ENCODE measurements around the gene AARS2. TPM values are rescaled to one million over a fixed set of nuclear protein-coding genes. Genes with fewer than 3 reads are reported as not detected.

AARS2 gene
- polyA plus RNA-seq, 1 experiment: 5.8 TPM

DNA sequence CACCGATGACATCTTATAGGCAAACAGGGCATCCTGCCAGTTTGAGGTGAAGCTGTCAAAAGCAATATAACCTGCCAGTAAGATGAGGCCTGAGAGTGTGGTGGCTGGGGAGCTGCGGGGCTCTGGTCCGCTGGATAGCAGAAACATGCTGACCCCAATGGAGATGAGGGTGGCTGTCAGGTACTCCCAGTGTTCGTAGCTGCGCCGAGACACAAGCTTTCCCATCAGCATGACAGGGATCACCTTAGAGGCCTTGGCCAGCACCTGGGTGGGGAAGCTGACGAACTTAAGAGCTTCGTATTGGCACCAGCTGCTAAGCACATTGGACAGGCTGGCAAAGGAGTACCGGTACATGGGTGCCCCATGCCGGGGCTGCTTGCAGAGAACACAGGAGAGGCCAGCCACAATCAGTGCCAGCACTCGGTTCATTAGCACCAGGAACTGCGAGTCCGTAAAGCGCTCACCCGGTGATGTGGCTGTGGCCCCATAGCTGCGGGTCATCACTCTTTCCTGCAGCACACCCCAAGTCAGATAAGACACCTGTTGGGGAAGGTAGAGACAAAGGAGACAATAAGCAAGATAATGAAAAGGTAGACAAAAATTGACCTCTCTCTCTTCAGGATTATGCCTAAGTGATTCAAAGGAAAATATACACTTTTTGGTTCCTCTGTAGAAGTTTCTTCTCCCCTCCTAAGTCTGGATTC, 57.9 kb downstream of the AARS2 start:
- Histone ChIP-seq H3K27ac (ENCODE audit: low read depth, low read length) (no peak overlapping the region), H3K4me3 (ENCODE audit: low read depth, low read length) (peak overlapping the region; percentile 95; the same call in 1 of the 2 replicates), H3K9me3 (ENCODE audit: control insufficient read depth, insufficient read depth, low read length) (no peaks in the 10 kb centered on the region; the same call in 1 of the 2 replicates), H3K27me3 (ENCODE audit: control insufficient read depth, insufficient read depth, low read length) (no peaks in the 10 kb centered on the region)
- CTCF ChIA-PET: interaction anchor here (0.6 to 1.0 kb wide), 2 partner anchors 13 to 21 kb away, joined by 3 to 4 read pairs; no protein-coding TSS in a partner anchor
- POLR2A ChIA-PET: interaction anchor here (3.6 kb wide), 1 partner anchor 8 kb away, joined by 107 read pairs; the partner anchor contains the start of gene HSP90AB1
- TF ChIP-seq, protein P1, sequence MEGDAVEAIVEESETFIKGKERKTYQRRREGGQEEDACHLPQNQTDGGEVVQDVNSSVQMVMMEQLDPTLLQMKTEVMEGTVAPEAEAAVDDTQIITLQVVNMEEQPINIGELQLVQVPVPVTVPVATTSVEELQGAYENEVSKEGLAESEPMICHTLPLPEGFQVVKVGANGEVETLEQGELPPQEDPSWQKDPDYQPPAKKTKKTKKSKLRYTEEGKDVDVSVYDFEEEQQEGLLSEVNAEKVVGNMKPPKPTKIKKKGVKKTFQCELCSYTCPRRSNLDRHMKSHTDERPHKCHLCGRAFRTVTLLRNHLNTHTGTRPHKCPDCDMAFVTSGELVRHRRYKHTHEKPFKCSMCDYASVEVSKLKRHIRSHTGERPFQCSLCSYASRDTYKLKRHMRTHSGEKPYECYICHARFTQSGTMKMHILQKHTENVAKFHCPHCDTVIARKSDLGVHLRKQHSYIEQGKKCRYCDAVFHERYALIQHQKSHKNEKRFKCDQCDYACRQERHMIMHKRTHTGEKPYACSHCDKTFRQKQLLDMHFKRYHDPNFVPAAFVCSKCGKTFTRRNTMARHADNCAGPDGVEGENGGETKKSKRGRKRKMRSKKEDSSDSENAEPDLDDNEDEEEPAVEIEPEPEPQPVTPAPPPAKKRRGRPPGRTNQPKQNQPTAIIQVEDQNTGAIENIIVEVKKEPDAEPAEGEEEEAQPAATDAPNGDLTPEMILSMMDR (IDR thresholded peaks at IDR 0.05; ENCODE audit: low read depth, low read length): no peak
- DNase-seq (ENCODE audit: low read depth, low spot score): no peak

DNA sequence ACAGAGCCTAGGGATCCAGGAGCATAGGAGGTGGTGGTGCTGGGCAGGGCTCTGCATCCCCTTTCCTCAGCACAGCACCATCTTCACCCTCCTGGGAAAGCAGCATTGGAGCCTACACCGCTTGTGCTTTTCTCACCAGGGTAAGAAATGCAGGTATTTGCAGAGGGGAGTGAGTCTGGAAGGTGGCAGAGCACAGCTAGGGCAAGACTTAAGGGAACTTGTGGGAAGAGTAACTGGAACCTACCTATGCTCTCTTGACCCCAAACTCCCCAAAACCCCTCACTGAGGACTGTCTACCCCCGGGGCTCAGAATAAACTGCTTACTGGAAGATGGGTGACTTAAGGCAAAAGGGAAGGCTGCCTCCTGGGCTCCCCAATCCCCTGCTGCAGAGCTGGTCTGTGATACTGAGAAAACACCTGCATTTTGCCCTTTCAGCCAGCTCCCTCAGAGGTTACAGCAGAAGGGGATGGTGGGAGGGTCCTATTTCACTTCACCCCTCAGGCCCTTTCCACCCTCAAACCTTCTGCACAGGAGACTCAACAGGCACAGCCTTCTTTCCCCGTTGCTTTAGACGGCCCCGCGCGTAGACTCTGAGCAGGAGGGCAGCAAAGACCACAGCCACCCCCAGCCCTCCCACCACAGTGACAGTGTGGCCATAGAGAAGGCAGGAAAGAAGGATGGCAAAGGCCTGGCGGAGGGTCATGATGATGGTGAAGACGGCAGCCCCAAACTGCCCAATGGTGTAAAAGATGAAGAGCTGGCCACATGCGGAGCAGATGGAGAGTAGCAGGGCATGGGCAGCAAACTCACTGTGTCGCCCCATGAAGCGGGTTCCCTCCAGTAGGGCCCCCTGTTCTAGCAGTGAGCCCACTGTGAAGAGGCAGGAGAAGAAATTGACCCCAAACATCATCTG, 58.7 kb downstream of the AARS2 start:
- CTCF ChIA-PET: interaction anchor here (0.5 to 1.5 kb wide), 6 partner anchors 12 to 82 kb away, joined by 3 to 8 read pairs (median 3); no protein-coding TSS in a partner anchor
- POLR2A ChIA-PET: interaction anchor here (3.6 kb wide), 1 partner anchor 7 kb away, joined by 107 read pairs; the partner anchor contains the start of gene HSP90AB1
- H3K9me3 ChIP-seq (ENCODE audit: control insufficient read depth, insufficient read depth, low read length): no peaks in the 10 kb centered on the region; the same call in 1 of the 2 replicates

DNA sequence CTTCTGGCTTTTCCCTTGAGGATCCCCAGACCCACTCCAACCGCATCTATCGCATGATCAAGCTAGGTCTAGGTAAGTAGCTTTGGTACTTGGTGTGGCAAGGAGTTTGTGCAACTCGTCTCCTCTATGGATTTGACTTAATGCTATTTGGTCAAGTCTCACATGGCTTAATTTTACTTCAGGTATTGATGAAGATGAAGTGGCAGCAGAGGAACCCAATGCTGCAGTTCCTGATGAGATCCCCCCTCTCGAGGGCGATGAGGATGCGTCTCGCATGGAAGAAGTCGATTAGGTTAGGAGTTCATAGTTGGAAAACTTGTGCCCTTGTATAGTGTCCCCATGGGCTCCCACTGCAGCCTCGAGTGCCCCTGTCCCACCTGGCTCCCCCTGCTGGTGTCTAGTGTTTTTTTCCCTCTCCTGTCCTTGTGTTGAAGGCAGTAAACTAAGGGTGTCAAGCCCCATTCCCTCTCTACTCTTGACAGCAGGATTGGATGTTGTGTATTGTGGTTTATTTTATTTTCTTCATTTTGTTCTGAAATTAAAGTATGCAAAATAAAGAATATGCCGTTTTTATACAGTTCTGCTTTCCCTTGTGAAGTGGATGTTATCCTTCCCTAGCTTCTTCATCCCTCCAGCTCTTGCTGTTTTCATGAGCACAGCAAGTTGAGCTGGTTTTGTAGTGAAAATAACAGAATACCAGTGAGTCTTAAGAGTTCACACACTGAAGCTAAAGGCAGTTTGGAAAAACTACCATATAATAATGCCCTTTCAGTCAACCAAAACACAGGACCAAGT, 59.6 kb downstream of the AARS2 start:
- DNase-seq (ENCODE audit: low read depth, low spot score): no peak
- CTCF ChIA-PET: interaction anchor here (0.5 to 1.5 kb wide), 4 partner anchors 15 to 81 kb away, joined by 3 to 8 read pairs (median 4); no protein-coding TSS in a partner anchor

More for the DNA sequence above, 58.7 kb downstream of the AARS2 start:
- Histone ChIP-seq H3K4me3 (ENCODE audit: low read depth, low read length) (no peak overlapping the region), H3K27me3 (ENCODE audit: control insufficient read depth, insufficient read depth, low read length) (no peaks in the 10 kb centered on the region), H3K27ac (ENCODE audit: low read depth, low read length) (no peak overlapping the region)
- TF ChIP-seq, protein P1 (IDR thresholded peaks at IDR 0.05; ENCODE audit: low read depth, low read length): no peak
- DNase-seq (ENCODE audit: low read depth, low spot score): no peak

More for the DNA sequence above, 59.6 kb downstream of the AARS2 start:
- Histone ChIP-seq H3K27ac (ENCODE audit: low read depth, low read length) (no peak overlapping the region), H3K27me3 (ENCODE audit: control insufficient read depth, insufficient read depth, low read length) (no peaks in the 10 kb centered on the region), H3K9me3 (ENCODE audit: control insufficient read depth, insufficient read depth, low read length) (no peaks in the 10 kb centered on the region; the same call in 1 of the 2 replicates), H3K4me3 (ENCODE audit: low read depth, low read length) (no peak overlapping the region)
- TF ChIP-seq, protein P1 (IDR thresholded peaks at IDR 0.05; ENCODE audit: low read depth, low read length): peak; percentile 54
- POLR2A ChIA-PET: no interaction called here
